Activated gamma-delta T cell treated with Interleukin-2 at 50 U/mL for 16 hours (primary cell): ENCODE data around the gene FKBP10.
A peak's percentile ranks its signal among the peaks of the same experiment; 100 is the strongest.

ENCODE experiments used
- DNase-seq: peaks from one replicate; pipeline ENCODE4 v3.0.0-alpha.2; 2020

Gene FKBP10

GRCh38 chr17:41782142-41782541 lies 30.7 kb upstream of the FKBP10 start:
- no peak for DNase-seq

GRCh38 chr17:41784207-41784744 lies 28.5 kb upstream of the FKBP10 start:
- DNase-seq = no peak

- no peak for DNase-seq
Observed at GRCh38 chr17:41785091-41785858, 27.5 kb upstream of the FKBP10 start.

- no peak for DNase-seq
Observed at GRCh38 chr17:41785859-41786226, 27.0 kb upstream of the FKBP10 start.

- DNase-seq = peak; percentile 82
Observed at GRCh38 chr17:41786227-41787020, 26.4 kb upstream of the FKBP10 start, which contains the start of gene JUP. TSS of gene JUP (minus strand) at chr17:41786711. CDS start at chr17:41771854, 14,857 bp downstream.

- no peak for DNase-seq
Observed at GRCh38 chr17:41787021-41787418, 25.8 kb upstream of the FKBP10 start.

GRCh38 chr17:41792845-41793783 lies 19.7 kb upstream of the FKBP10 start:
- DNase-seq = no peak

- DNase-seq = no peak
Observed at GRCh38 chr17:41793784-41794539, 18.8 kb upstream of the FKBP10 start.

- DNase-seq = no peak
Observed at GRCh38 chr17:41794540-41794975, 18.2 kb upstream of the FKBP10 start.

GRCh38 chr17:41796121-41796895 lies 16.5 kb upstream of the FKBP10 start:
- no peak for DNase-seq

- no peak for DNase-seq
Observed at GRCh38 chr17:41797377-41797776, 15.4 kb upstream of the FKBP10 start.

GRCh38 chr17:41799366-41799765 lies 13.4 kb upstream of the FKBP10 start:
- DNase-seq = no peak

GRCh38 chr17:41800601-41801373 lies 12.0 kb upstream of the FKBP10 start:
- no peak for DNase-seq

GRCh38 chr17:41801374-41802271 lies 11.2 kb upstream of the FKBP10 start:
- peak; percentile 75 for DNase-seq

GRCh38 chr17:41803049-41804020 lies 9.5 kb upstream of the FKBP10 start:
- DNase-seq = no peak

GRCh38 chr17:41806685-41807445 lies 5.9 kb upstream of the FKBP10 start:
- DNase-seq = no peak
